HepG2 (cell line): ENCODE results near the gene STIM1. TPM values are rescaled to one million over a fixed set of nuclear protein-coding genes. Genes with fewer than 3 reads are reported as not detected.
A peak's percentile ranks its signal among the peaks of the same experiment; 100 is the strongest.

Experiments
- MED1 ChIP-seq: sonication (generic); formaldehyde crosslinking; IDR thresholded peaks from 2 replicates; pipeline ENCODE4 v1.4.0; 2020; ENCODE audit warnings: missing genetic modification reagents
- MED13 ChIP-seq: sonication (generic); formaldehyde crosslinking; IDR thresholded peaks from 2 replicates; pipeline ENCODE4 v1.5.0; 2020; ENCODE audit warnings: missing genetic modification reagents
- NFE2L2 ChIP-seq: fragments of 150-350 bp; IDR thresholded peaks from 2 replicates; pipeline ENCODE4 v1.6.1; 2014; ENCODE audit warnings: low read length
- NRL ChIP-seq: sonication (generic); formaldehyde crosslinking; IDR thresholded peaks from 2 replicates; pipeline ENCODE4 v1.5.0; 2020; ENCODE audit warnings: missing genetic modification reagents, mild to moderate bottlenecking, moderate library complexity, borderline replicate concordance
- PAWR ChIP-seq: sonication (generic); formaldehyde crosslinking; IDR thresholded peaks from 2 replicates; pipeline ENCODE4 v1.4.0; 2020; ENCODE audit warnings: missing genetic modification reagents, mild to moderate bottlenecking, borderline replicate concordance
- PRPF4 ChIP-seq: fragments of 200-400 bp; formaldehyde crosslinking; IDR thresholded peaks from 2 replicates; pipeline ENCODE4 v1.6.1; 2016; ENCODE audit warnings: low read length, low read depth; ENCODE audit not compliant: poor library complexity, severe bottlenecking
- TAF1 ChIP-seq: sonication (generic); formaldehyde crosslinking; IDR thresholded peaks from 2 replicates; pipeline ENCODE4 v1.4.0; 2020; ENCODE audit warnings: missing genetic modification reagents
- ZFP82 ChIP-seq: sonication (generic); formaldehyde crosslinking; IDR thresholded peaks from 2 replicates; pipeline ENCODE4 v1.5.1; 2020; ENCODE audit warnings: mild to moderate bottlenecking, missing genetic modification reagents, borderline replicate concordance
- ZNF251 ChIP-seq: sonication (generic); formaldehyde crosslinking; IDR thresholded peaks from 2 replicates; pipeline ENCODE4 v1.9.0; 2021; ENCODE audit warnings: mild to moderate bottlenecking, missing genetic modification reagents
- ZNF441 ChIP-seq: sonication (generic); formaldehyde crosslinking; IDR thresholded peaks from 2 replicates; pipeline ENCODE4 v1.7.0; 2021; ENCODE audit warnings: missing genetic modification reagents, borderline replicate concordance
- ZNF496 ChIP-seq: sonication (generic); formaldehyde crosslinking; IDR thresholded peaks from 2 replicates; pipeline ENCODE4 v1.8.1; 2023; ENCODE audit warnings: mild to moderate bottlenecking, moderate library complexity, missing genetic modification reagents; ENCODE audit not compliant: insufficient replicate concordance
- ZNF556 ChIP-seq: sonication (generic); formaldehyde crosslinking; IDR thresholded peaks from 2 replicates; pipeline ENCODE4 v1.4.0; 2020; ENCODE audit warnings: mild to moderate bottlenecking, missing genetic modification reagents, borderline replicate concordance
- ZNF879 ChIP-seq: sonication (generic); formaldehyde crosslinking; IDR thresholded peaks from 2 replicates; pipeline ENCODE4 v1.8.1; 2023; ENCODE audit warnings: missing genetic modification reagents
- ZSCAN25 ChIP-seq: sonication (generic); formaldehyde crosslinking; IDR thresholded peaks from 2 replicates; pipeline ENCODE4 v1.8.0; 2022; ENCODE audit warnings: mild to moderate bottlenecking, missing genetic modification reagents
- polyA plus RNA-seq, 8 experiments: library from polyadenylated mRNA; depleted of rRNA in 3 of 8; stranded (reverse) in 7 of 8; unstranded in 1 of 8; fragments of >200 nt; fragmentation: Illumina TruSeq in 4 of 8; extraction: Trizol in 4 of 8; gene quantifications; 2 replicates each; pipeline versions ENCODE4 v1.2.1 to v1.2.3, GENCODE V29; 2011 to 2016; ENCODE audit warnings: low read depth in 4 of 8, missing spikeins in 1 of 8, mixed read lengths in 1 of 8; ENCODE audit not compliant: insufficient read depth in 1 of 8
- total RNA-seq, 5 experiments: library from RNA; depleted of rRNA; stranded (reverse); fragments of >200 nt; fragmentation: Illumina TruSeq; extraction: Trizol; gene quantifications; 2 replicates each; pipeline ENCODE4 v1.2.3, GENCODE V29; 2016; ENCODE audit warnings: low read depth in 1 of 5
- TF ChIP-seq, protein P1 (sequence below): sonication (generic); formaldehyde crosslinking; IDR thresholded peaks from 2 replicates; pipeline ENCODE4 v1.8.1; 2022; ENCODE audit warnings: low read depth, mild to moderate bottlenecking, missing genetic modification reagents
- TF ChIP-seq, protein P2 (sequence below): sonication (generic); formaldehyde crosslinking; IDR thresholded peaks from 2 replicates; pipeline ENCODE4 v1.4.0; 2020; ENCODE audit warnings: missing genetic modification reagents, borderline replicate concordance
- TF ChIP-seq, protein P3 (sequence below): IDR thresholded peaks from 2 replicates; pipeline ENCODE4 v1.6.1; 2016; ENCODE audit warnings: missing compliant biosample characterization, missing genetic modification reagents, borderline replicate concordance
- TF ChIP-seq, protein P4 (sequence below): sonication (generic); formaldehyde crosslinking; IDR thresholded peaks from 2 replicates; pipeline ENCODE4 v1.4.0; 2020; ENCODE audit warnings: missing genetic modification reagents, borderline replicate concordance

Gene STIM1
- total and polyA plus RNA-seq, 2 of the 13 experiments (the other 11 are each of a cell fraction or from before 2014, with no cell fraction given): 19.2 to 28.5 TPM

DNA sequence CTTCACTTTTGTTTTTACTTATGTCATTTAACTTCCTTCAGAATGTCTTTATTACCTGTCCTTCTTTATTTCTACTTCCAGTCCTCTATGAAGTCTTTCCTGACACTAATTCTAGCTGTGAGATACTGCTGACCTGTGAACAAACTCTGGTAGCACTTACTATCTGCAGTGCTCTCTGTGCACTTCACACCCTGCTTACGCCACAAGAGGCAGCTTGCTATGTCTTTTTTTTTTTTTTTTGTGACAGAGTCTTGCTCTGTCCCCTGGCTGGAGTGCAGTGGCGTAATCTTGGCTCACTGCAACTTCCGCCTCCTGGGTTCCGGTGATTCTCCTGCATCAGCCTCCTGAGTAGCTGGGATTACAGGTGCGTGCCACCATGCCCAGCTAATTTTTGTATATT, 10.7 kb downstream of the STIM1 start (continued):
- TF ChIP-seq, protein P1, sequence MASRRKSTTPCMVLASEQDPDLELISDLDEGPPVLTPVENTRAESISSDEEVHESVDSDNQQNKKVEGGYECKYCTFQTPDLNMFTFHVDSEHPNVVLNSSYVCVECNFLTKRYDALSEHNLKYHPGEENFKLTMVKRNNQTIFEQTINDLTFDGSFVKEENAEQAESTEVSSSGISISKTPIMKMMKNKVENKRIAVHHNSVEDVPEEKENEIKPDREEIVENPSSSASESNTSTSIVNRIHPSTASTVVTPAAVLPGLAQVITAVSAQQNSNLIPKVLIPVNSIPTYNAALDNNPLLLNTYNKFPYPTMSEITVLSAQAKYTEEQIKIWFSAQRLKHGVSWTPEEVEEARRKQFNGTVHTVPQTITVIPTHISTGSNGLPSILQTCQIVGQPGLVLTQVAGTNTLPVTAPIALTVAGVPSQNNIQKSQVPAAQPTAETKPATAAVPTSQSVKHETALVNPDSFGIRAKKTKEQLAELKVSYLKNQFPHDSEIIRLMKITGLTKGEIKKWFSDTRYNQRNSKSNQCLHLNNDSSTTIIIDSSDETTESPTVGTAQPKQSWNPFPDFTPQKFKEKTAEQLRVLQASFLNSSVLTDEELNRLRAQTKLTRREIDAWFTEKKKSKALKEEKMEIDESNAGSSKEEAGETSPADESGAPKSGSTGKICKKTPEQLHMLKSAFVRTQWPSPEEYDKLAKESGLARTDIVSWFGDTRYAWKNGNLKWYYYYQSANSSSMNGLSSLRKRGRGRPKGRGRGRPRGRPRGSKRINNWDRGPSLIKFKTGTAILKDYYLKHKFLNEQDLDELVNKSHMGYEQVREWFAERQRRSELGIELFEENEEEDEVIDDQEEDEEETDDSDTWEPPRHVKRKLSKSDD (CRISPR knock-in tag): no peak
- TF ChIP-seq ZSCAN25 (CRISPR knock-in tag) (no peak), MED13 (CRISPR knock-in tag) (no peak), ZNF441 (CRISPR knock-in tag) (no peak), ZNF496 (CRISPR knock-in tag) (no peak), NRL (no peak), ZFP82 (CRISPR knock-in tag) (no peak), MED1 (CRISPR knock-in tag) (peak; percentile 38; the same call in 1 of the 2 replicates), TAF1 (CRISPR knock-in tag) (no peak), PAWR (no peak), ZNF556 (CRISPR knock-in tag) (no peak), PRPF4 (no peak), NFE2L2 (no peak), ZNF251 (CRISPR knock-in tag) (no peak), ZNF879 (no peak)
- TF ChIP-seq, protein P2, sequence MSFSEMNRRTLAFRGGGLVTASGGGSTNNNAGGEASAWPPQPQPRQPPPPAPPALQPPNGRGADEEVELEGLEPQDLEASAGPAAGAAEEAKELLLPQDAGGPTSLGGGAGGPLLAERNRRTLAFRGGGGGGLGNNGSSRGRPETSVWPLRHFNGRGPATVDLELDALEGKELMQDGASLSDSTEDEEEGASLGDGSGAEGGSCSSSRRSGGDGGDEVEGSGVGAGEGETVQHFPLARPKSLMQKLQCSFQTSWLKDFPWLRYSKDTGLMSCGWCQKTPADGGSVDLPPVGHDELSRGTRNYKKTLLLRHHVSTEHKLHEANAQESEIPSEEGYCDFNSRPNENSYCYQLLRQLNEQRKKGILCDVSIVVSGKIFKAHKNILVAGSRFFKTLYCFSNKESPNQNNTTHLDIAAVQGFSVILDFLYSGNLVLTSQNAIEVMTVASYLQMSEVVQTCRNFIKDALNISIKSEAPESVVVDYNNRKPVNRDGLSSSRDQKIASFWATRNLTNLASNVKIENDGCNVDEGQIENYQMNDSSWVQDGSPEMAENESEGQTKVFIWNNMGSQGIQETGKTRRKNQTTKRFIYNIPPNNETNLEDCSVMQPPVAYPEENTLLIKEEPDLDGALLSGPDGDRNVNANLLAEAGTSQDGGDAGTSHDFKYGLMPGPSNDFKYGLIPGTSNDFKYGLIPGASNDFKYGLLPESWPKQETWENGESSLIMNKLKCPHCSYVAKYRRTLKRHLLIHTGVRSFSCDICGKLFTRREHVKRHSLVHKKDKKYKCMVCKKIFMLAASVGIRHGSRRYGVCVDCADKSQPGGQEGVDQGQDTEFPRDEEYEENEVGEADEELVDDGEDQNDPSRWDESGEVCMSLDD (CRISPR knock-in tag): no peak
- TF ChIP-seq, protein P3, sequence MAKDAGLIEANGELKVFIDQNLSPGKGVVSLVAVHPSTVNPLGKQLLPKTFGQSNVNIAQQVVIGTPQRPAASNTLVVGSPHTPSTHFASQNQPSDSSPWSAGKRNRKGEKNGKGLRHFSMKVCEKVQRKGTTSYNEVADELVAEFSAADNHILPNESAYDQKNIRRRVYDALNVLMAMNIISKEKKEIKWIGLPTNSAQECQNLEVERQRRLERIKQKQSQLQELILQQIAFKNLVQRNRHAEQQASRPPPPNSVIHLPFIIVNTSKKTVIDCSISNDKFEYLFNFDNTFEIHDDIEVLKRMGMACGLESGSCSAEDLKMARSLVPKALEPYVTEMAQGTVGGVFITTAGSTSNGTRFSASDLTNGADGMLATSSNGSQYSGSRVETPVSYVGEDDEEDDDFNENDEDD: no peak
- TF ChIP-seq, protein P4, sequence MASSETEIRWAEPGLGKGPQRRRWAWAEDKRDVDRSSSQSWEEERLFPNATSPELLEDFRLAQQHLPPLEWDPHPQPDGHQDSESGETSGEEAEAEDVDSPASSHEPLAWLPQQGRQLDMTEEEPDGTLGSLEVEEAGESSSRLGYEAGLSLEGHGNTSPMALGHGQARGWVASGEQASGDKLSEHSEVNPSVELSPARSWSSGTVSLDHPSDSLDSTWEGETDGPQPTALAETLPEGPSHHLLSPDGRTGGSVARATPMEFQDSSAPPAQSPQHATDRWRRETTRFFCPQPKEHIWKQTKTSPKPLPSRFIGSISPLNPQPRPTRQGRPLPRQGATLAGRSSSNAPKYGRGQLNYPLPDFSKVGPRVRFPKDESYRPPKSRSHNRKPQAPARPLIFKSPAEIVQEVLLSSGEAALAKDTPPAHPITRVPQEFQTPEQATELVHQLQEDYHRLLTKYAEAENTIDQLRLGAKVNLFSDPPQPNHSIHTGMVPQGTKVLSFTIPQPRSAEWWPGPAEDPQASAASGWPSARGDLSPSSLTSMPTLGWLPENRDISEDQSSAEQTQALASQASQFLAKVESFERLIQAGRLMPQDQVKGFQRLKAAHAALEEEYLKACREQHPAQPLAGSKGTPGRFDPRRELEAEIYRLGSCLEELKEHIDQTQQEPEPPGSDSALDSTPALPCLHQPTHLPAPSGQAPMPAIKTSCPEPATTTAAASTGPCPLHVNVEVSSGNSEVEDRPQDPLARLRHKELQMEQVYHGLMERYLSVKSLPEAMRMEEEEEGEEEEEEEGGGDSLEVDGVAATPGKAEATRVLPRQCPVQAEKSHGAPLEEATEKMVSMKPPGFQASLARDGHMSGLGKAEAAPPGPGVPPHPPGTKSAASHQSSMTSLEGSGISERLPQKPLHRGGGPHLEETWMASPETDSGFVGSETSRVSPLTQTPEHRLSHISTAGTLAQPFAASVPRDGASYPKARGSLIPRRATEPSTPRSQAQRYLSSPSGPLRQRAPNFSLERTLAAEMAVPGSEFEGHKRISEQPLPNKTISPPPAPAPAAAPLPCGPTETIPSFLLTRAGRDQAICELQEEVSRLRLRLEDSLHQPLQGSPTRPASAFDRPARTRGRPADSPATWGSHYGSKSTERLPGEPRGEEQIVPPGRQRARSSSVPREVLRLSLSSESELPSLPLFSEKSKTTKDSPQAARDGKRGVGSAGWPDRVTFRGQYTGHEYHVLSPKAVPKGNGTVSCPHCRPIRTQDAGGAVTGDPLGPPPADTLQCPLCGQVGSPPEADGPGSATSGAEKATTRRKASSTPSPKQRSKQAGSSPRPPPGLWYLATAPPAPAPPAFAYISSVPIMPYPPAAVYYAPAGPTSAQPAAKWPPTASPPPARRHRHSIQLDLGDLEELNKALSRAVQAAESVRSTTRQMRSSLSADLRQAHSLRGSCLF (CRISPR knock-in tag): no peak
